Gastrocnemius medialis (tissue), 4 donors: Measurements from ENCODE around the gene ARHGAP15.

Experiments
- POLR2A ChIP-seq, 2 donors: fragments of 450-650 bp; IDR thresholded peaks; one replicate each; pipeline ENCODE4 v1.6.1; 2017; ENCODE audit warnings: antibody characterized with exemption in 2 of 2, mild to moderate bottlenecking in 2 of 2, moderate library complexity in 2 of 2
- TF ChIP-seq, protein P1 (sequence below), 5 experiments: fragments of 450-650 bp in 3 of 5; fragments of 200-600 bp in 2 of 5; sonication (generic) in 2 of 5; IDR thresholded peaks in 4 of 5; conservative IDR thresholded peaks in 1 of 5; 1 replicate in 4 of 5; 2 replicates in 1 of 5; pipeline ENCODE4 v1.5.1; 2016 to 2019; ENCODE audit warnings: antibody characterized with exemption in 5 of 5, mild to moderate bottlenecking in 3 of 5, moderate library complexity in 3 of 5

DNA sequence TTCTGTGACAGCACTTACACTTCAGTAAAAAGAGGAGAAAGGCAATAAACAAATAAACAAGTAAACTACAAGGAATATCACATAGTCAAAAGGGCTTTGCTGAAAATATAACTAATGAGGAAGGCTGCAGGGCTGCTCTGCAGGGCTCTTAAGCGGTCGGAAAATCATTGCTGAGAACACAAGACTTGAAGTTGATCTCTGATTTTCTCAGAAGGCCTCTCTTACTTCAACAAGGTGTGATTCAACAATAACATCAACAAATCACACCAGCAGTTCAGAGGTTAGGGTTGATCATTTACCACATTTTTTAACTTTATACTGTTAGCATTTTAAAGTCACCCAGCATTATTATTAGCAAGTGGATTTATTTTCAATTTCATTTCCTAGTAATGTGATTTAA lies 215.6 kb downstream of the ARHGAP15 start:
- TF ChIP-seq, protein P1, sequence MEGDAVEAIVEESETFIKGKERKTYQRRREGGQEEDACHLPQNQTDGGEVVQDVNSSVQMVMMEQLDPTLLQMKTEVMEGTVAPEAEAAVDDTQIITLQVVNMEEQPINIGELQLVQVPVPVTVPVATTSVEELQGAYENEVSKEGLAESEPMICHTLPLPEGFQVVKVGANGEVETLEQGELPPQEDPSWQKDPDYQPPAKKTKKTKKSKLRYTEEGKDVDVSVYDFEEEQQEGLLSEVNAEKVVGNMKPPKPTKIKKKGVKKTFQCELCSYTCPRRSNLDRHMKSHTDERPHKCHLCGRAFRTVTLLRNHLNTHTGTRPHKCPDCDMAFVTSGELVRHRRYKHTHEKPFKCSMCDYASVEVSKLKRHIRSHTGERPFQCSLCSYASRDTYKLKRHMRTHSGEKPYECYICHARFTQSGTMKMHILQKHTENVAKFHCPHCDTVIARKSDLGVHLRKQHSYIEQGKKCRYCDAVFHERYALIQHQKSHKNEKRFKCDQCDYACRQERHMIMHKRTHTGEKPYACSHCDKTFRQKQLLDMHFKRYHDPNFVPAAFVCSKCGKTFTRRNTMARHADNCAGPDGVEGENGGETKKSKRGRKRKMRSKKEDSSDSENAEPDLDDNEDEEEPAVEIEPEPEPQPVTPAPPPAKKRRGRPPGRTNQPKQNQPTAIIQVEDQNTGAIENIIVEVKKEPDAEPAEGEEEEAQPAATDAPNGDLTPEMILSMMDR (IDR thresholded peaks at IDR 0.05 in 4 of 5, conservative IDR thresholded peaks at IDR 0.05 in 1 of 5): no peak
- TF ChIP-seq POLR2A (IDR thresholded peaks at IDR 0.05): no peak
